HEK293 (cell line): ENCODE measurements around the gene GALNT9.

ENCODE experiments used
- AEBP2 ChIP-seq: fragments of 450-650 bp; formaldehyde crosslinking; IDR thresholded peaks from 2 replicates; pipeline ENCODE4 v1.5.1; 2016; ENCODE audit warnings: missing biosample characterization, missing genetic modification characterization, borderline replicate concordance
- BCL11A ChIP-seq: fragments of 450-650 bp; formaldehyde crosslinking; IDR thresholded peaks from 2 replicates; pipeline ENCODE4 v1.5.1; 2016; ENCODE audit warnings: low read depth, missing biosample characterization, missing genetic modification characterization
- HOXD13 ChIP-seq: sonication (generic); formaldehyde crosslinking; IDR thresholded peaks from 2 replicates; pipeline ENCODE4 v1.8.0; 2022; ENCODE audit warnings: missing genetic modification reagents, borderline replicate concordance
- OVOL3 ChIP-seq: fragments of 450-650 bp; formaldehyde crosslinking; IDR thresholded peaks from 2 replicates; pipeline ENCODE4 v1.5.1; 2016; ENCODE audit warnings: missing biosample characterization, missing genetic modification characterization
- TCF7L2 ChIP-seq: IDR thresholded peaks from 2 replicates; pipeline ENCODE4 v1.6.1; 2011; ENCODE audit warnings: low read depth, mild to moderate bottlenecking, inconsistent platforms, low read length, moderate library complexity, borderline replicate concordance
- YY1 ChIP-seq: fragments of 450-650 bp; formaldehyde crosslinking; IDR thresholded peaks from 2 replicates; pipeline ENCODE4 v1.5.1; 2018; ENCODE audit warnings: missing biosample characterization, missing genetic modification characterization
- ZBTB7A ChIP-seq: fragments of 450-650 bp; formaldehyde crosslinking; IDR thresholded peaks from 2 replicates; pipeline ENCODE4 v1.5.1; 2016; ENCODE audit warnings: low read depth, missing biosample characterization, missing genetic modification characterization
- ZFP3 ChIP-seq: fragments of 450-650 bp; formaldehyde crosslinking; IDR thresholded peaks from 2 replicates; pipeline ENCODE4 v1.5.1; 2016; ENCODE audit warnings: low read depth, missing biosample characterization, missing genetic modification characterization
- ZNF112 ChIP-seq: fragments of 450-650 bp; formaldehyde crosslinking; IDR thresholded peaks from 2 replicates; pipeline ENCODE4 v1.5.0; 2017; ENCODE audit warnings: missing biosample characterization, missing genetic modification characterization
- ZNF175 ChIP-seq: fragments of 450-650 bp; formaldehyde crosslinking; IDR thresholded peaks from 2 replicates; pipeline ENCODE4 v1.5.1; 2016; ENCODE audit warnings: missing biosample characterization, missing genetic modification characterization
- ZNF239 ChIP-seq: fragments of 450-650 bp; formaldehyde crosslinking; IDR thresholded peaks from 2 replicates; pipeline ENCODE4 v1.5.1; 2016; ENCODE audit warnings: missing biosample characterization, missing genetic modification characterization
- ZNF341 ChIP-seq: fragments of 450-650 bp; formaldehyde crosslinking; IDR thresholded peaks from 2 replicates; pipeline ENCODE4; 2016; ENCODE audit warnings: low read depth, missing biosample characterization, missing genetic modification characterization
- ZNF354C ChIP-seq: fragments of 450-650 bp; formaldehyde crosslinking; IDR thresholded peaks from 2 replicates; pipeline ENCODE4 v1.5.1; 2016; ENCODE audit warnings: missing biosample characterization, missing genetic modification characterization, low read depth, borderline replicate concordance
- ZNF423 ChIP-seq: fragments of 450-650 bp; formaldehyde crosslinking; IDR thresholded peaks from 2 replicates; pipeline ENCODE4 v1.5.1; 2016; ENCODE audit warnings: missing biosample characterization, missing genetic modification characterization
- ZNF426 ChIP-seq: fragments of 450-650 bp; formaldehyde crosslinking; IDR thresholded peaks from 2 replicates; pipeline ENCODE4 v1.5.1; 2017; ENCODE audit warnings: missing biosample characterization, missing genetic modification characterization, mild to moderate bottlenecking, inconsistent platforms, moderate library complexity
- ZNF501 ChIP-seq: fragments of 450-650 bp; formaldehyde crosslinking; IDR thresholded peaks from 2 replicates; pipeline ENCODE4 v1.5.1; 2016; ENCODE audit warnings: missing biosample characterization, missing genetic modification characterization
- ZNF555 ChIP-seq: fragments of 450-650 bp; formaldehyde crosslinking; conservative IDR thresholded peaks from 2 replicates; pipeline ENCODE4 v1.5.1; 2017; ENCODE audit warnings: missing biosample characterization, mild to moderate bottlenecking, missing genetic modification characterization, inconsistent platforms
- ZNF560 ChIP-seq: fragments of 450-650 bp; formaldehyde crosslinking; IDR thresholded peaks from 2 replicates; pipeline ENCODE4 v1.5.1; 2017; ENCODE audit warnings: missing biosample characterization, missing genetic modification characterization, borderline replicate concordance
- ZNF561 ChIP-seq: fragments of 450-650 bp; IDR thresholded peaks from 2 replicates; pipeline ENCODE4 v1.5.1; 2018; ENCODE audit warnings: missing biosample characterization, missing genetic modification characterization, borderline replicate concordance
- ZNF571 ChIP-seq: fragments of 450-650 bp; formaldehyde crosslinking; IDR thresholded peaks from 2 replicates; pipeline ENCODE4 v1.5.0; 2017; ENCODE audit warnings: missing biosample characterization, missing genetic modification characterization
- ZNF76 ChIP-seq: fragments of 450-650 bp; formaldehyde crosslinking; IDR thresholded peaks from 2 replicates; pipeline ENCODE4; 2016; ENCODE audit warnings: low read depth, missing biosample characterization, missing genetic modification characterization, borderline replicate concordance
- ZNF785 ChIP-seq: fragments of 450-650 bp; formaldehyde crosslinking; IDR thresholded peaks from 2 replicates; pipeline ENCODE4 v1.5.1; 2016; ENCODE audit warnings: missing biosample characterization, missing genetic modification characterization
- TF ChIP-seq, protein P1 (sequence below): fragments of 450-650 bp; formaldehyde crosslinking; IDR thresholded peaks from 2 replicates; pipeline ENCODE4 v1.5.1; 2017; ENCODE audit warnings: missing biosample characterization, missing genetic modification characterization
- TF ChIP-seq, protein P2 (sequence below): fragments of 450-650 bp; formaldehyde crosslinking; conservative IDR thresholded peaks from 2 replicates; pipeline ENCODE4 v1.5.1; 2016; ENCODE audit warnings: low read depth, missing biosample characterization, missing genetic modification characterization
- TF ChIP-seq, protein P3 (sequence below): fragments of 450-650 bp; formaldehyde crosslinking; conservative IDR thresholded peaks from 2 replicates; pipeline ENCODE4 v1.5.1; 2016; ENCODE audit warnings: low read depth, missing biosample characterization, missing genetic modification characterization
- TF ChIP-seq, protein P4 (sequence below): fragments of 450-650 bp; formaldehyde crosslinking; IDR thresholded peaks from 2 replicates; pipeline ENCODE4 v1.5.1; 2016; ENCODE audit warnings: missing biosample characterization, missing genetic modification characterization

The GALNT9 gene

DNA sequence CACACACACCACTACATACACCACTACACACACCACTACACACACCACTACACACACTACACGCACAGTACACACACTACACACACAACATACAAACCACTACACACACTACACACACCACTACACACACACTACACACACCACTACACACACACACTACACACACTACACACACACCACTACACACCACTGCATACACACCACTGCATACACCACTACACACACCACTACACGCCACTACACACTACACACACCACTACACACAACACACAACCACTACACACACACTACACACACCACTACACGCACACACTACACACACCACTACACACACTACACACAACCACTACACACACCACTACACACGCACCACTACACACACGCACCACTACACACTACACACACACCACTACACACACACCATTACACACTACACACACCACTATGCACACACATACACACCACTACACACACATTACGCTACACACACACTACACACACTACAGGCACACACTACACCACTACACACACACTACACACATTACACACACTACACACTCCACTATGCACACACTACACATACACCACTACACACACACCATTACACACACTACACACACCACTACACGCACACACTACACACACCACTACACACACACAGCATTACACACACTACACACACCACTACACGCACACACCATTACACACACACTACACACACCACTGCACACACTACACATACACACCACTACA is 172.6 kb downstream of the GALNT9 start (continued):
- no peak for TF ChIP-seq BCL11A (tag by site-specific recombination)
- TF ChIP-seq, protein P1, sequence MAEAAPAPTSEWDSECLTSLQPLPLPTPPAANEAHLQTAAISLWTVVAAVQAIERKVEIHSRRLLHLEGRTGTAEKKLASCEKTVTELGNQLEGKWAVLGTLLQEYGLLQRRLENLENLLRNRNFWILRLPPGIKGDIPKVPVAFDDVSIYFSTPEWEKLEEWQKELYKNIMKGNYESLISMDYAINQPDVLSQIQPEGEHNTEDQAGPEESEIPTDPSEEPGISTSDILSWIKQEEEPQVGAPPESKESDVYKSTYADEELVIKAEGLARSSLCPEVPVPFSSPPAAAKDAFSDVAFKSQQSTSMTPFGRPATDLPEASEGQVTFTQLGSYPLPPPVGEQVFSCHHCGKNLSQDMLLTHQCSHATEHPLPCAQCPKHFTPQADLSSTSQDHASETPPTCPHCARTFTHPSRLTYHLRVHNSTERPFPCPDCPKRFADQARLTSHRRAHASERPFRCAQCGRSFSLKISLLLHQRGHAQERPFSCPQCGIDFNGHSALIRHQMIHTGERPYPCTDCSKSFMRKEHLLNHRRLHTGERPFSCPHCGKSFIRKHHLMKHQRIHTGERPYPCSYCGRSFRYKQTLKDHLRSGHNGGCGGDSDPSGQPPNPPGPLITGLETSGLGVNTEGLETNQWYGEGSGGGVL (tag by site-specific recombination): no peak
- no peak for TF ChIP-seq ZNF561 (tag by site-specific recombination)
- TF ChIP-seq ZNF423 (tag by site-specific recombination): no peak
- TF ChIP-seq ZNF571 (tag by site-specific recombination): no peak
- TF ChIP-seq ZNF76: 0 out of 2 replicates have a peak, but pooled peaks have one; percentile 3
- 0 out of 2 replicates have a peak, but pooled peaks have one; percentile 1 for TF ChIP-seq AEBP2 (tag by site-specific recombination)
- no peak for TF ChIP-seq ZBTB7A (tag by site-specific recombination)
- TF ChIP-seq OVOL3 (tag by site-specific recombination): 0 out of 2 replicates have a peak, but pooled peaks have one; percentile 24
- no peak for TF ChIP-seq ZNF426
- TF ChIP-seq, protein P2, sequence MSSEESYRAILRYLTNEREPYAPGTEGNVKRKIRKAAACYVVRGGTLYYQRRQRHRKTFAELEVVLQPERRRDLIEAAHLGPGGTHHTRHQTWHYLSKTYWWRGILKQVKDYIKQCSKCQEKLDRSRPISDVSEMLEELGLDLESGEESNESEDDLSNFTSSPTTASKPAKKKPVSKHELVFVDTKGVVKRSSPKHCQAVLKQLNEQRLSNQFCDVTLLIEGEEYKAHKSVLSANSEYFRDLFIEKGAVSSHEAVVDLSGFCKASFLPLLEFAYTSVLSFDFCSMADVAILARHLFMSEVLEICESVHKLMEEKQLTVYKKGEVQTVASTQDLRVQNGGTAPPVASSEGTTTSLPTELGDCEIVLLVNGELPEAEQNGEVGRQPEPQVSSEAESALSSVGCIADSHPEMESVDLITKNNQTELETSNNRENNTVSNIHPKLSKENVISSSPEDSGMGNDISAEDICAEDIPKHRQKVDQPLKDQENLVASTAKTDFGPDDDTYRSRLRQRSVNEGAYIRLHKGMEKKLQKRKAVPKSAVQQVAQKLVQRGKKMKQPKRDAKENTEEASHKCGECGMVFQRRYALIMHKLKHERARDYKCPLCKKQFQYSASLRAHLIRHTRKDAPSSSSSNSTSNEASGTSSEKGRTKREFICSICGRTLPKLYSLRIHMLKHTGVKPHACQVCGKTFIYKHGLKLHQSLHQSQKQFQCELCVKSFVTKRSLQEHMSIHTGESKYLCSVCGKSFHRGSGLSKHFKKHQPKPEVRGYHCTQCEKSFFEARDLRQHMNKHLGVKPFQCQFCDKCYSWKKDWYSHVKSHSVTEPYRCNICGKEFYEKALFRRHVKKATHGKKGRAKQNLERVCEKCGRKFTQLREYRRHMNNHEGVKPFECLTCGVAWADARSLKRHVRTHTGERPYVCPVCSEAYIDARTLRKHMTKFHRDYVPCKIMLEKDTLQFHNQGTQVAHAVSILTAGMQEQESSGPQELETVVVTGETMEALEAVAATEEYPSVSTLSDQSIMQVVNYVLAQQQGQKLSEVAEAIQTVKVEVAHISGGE (tag by site-specific recombination): no peak
- TF ChIP-seq ZNF341 (tag by site-specific recombination): no peak
- no peak for TF ChIP-seq TCF7L2
- 0 out of 2 replicates have a peak, but pooled peaks have one; percentile 2 for TF ChIP-seq ZNF354C (tag by site-specific recombination)
- no peak for TF ChIP-seq ZNF555 (tag by site-specific recombination)
- peak; percentile 86 for TF ChIP-seq ZNF785 (tag by site-specific recombination)
- TF ChIP-seq, protein P3, sequence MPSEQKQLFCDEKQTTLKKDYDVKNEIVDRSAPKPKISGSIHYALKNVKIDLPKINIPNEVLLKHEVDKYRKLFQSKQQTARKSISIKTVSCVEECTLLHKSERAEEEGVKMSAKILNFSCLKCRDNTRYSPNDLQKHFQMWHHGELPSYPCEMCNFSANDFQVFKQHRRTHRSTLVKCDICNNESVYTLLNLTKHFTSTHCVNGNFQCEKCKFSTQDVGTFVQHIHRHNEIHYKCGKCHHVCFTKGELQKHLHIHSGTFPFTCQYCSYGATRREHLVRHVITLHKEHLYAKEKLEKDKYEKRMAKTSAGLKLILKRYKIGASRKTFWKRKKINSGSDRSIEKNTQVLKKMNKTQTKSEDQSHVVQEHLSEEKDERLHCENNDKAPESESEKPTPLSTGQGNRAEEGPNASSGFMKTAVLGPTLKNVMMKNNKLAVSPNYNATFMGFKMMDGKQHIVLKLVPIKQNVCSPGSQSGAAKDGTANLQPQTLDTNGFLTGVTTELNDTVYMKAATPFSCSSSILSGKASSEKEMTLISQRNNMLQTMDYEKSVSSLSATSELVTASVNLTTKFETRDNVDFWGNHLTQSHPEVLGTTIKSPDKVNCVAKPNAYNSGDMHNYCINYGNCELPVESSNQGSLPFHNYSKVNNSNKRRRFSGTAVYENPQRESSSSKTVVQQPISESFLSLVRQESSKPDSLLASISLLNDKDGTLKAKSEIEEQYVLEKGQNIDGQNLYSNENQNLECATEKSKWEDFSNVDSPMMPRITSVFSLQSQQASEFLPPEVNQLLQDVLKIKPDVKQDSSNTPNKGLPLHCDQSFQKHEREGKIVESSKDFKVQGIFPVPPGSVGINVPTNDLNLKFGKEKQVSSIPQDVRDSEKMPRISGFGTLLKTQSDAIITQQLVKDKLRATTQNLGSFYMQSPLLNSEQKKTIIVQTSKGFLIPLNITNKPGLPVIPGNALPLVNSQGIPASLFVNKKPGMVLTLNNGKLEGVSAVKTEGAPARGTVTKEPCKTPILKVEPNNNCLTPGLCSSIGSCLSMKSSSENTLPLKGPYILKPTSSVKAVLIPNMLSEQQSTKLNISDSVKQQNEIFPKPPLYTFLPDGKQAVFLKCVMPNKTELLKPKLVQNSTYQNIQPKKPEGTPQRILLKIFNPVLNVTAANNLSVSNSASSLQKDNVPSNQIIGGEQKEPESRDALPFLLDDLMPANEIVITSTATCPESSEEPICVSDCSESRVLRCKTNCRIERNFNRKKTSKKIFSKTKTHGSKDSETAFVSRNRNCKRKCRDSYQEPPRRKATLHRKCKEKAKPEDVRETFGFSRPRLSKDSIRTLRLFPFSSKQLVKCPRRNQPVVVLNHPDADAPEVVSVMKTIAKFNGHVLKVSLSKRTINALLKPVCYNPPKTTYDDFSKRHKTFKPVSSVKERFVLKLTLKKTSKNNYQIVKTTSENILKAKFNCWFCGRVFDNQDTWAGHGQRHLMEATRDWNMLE (tag by site-specific recombination): no peak
- no peak for TF ChIP-seq ZFP3 (tag by site-specific recombination)
- TF ChIP-seq ZNF112 (tag by site-specific recombination): no peak; the same call in 1 of the 2 replicates
- no peak for TF ChIP-seq ZNF175 (tag by site-specific recombination)
- TF ChIP-seq ZNF560 (tag by site-specific recombination): no peak
- no peak for TF ChIP-seq HOXD13
- TF ChIP-seq, protein P4, sequence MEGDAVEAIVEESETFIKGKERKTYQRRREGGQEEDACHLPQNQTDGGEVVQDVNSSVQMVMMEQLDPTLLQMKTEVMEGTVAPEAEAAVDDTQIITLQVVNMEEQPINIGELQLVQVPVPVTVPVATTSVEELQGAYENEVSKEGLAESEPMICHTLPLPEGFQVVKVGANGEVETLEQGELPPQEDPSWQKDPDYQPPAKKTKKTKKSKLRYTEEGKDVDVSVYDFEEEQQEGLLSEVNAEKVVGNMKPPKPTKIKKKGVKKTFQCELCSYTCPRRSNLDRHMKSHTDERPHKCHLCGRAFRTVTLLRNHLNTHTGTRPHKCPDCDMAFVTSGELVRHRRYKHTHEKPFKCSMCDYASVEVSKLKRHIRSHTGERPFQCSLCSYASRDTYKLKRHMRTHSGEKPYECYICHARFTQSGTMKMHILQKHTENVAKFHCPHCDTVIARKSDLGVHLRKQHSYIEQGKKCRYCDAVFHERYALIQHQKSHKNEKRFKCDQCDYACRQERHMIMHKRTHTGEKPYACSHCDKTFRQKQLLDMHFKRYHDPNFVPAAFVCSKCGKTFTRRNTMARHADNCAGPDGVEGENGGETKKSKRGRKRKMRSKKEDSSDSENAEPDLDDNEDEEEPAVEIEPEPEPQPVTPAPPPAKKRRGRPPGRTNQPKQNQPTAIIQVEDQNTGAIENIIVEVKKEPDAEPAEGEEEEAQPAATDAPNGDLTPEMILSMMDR (tag by site-specific recombination): no peak
- no peak for TF ChIP-seq YY1 (tag by site-specific recombination)
- no peak for TF ChIP-seq ZNF239 (tag by site-specific recombination)
- TF ChIP-seq ZNF501 (tag by site-specific recombination): no peak
